ENCODE measurements around the gene CCT5.

DNA sequence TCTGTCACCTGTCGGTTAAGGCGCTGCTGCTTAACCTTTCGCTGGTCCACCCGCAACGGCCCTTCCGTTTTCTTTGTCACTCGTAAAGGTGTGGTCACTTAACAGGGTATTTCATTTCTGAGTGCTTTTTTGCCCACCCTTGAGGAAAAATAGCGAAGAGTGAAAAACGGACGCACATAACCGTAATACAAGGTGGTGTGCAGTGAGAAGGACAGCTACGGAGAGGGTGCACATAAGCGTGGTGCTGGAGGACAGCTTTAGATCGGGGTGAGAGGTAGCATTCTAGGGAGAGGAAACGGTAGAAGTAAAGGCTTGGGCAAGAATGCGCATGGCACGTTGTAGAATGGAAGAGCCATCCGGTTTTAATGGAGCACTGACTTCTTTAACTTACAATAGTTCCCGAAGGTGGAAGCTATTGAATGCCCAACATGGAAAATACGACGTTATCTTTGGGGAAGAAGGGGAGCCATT, 761 bp downstream of the CCT5 start:
- TF ChIP-seq CTCF (IDR thresholded peaks at IDR 0.05 in 8 of 11, conservative IDR thresholded peaks at IDR 0.05 in 3 of 11) (no peak), POLR2A (IDR thresholded peaks at IDR 0.05) (no peak)
